Measurements from ENCODE around the gene ATN1. TPM values are rescaled to one million over a fixed set of nuclear protein-coding genes. Genes with fewer than 3 reads are reported as not detected.

Gene ATN1
- total RNA-seq, 5 donors from 2014 or later (not counting 1 experiment from before 2014, with no cell fraction given): 34.7 to 44.3 (median 41.7) TPM

DNA sequence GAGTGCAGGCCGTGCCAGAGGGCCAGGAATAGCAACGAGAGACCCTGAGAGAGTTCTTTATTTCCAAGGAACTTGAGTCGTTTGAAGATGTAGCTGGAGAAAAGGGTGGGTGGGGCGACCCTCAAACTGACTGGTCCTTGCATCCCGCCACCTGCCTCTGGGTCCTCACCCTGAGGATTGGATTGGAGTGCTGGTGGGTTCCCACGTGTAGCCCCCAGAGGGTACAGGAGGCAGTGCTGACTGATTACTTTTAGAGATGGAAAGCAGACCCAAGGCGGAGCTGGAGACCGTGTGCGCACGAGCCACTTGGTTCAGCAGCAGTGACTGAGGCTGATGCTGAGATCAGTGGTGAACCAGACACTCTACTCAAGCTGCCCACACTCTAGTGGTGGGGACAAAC lies 49.9 kb downstream of the ATN1 start:
- H3K4me1 Mint-ChIP-seq: peaks cover 3 to 8% (median 7%) of the 10 kb centered on the region in 3 donors
- peaks cover 41% of the 10 kb centered on the region for H3K36me3 Mint-ChIP-seq
- Histone ChIP-seq H3K27me3 (replicated peaks in 1 of 2; ENCODE audit: control insufficient read depth in 2 of 2, extremely low read depth in 1 of 2, insufficient read depth in 2 of 2, low read length in 1 of 2) (no peaks in the 10 kb centered on the region), H3K27ac (ENCODE audit: low read length) (no peak overlapping the region), H3K9me3 (no peaks in the 10 kb centered on the region), H3K4me3 (ENCODE audit: control insufficient read depth in 1 of 2, extremely low read depth in 1 of 2, low read length in 1 of 2) (no peak overlapping the region), H3K4me1 (ENCODE audit: control insufficient read depth in 1 of 2, extremely low read depth in 1 of 2, insufficient read depth in 2 of 2, low read length in 2 of 2) (no peaks in the 10 kb centered on the region), H3K36me3 (ENCODE audit: control insufficient read depth in 2 of 2, extremely low read depth in 1 of 2, insufficient read depth in 1 of 2, low read length in 1 of 2) (peaks cover 15 to 87% of the 10 kb centered on the region in 2 donors)
- no peak for ATAC-seq (replicated peaks in 1 of 4)
- H3K9me3 Mint-ChIP-seq: no peaks in the 10 kb centered on the region
- POLR2A ChIA-PET: no interaction called here
- 98% methylated on average over 5 of the region's 10 CpGs for WGBS (ENCODE audit: insufficient coverage)
- no peak overlapping the region for H3K4me3 Mint-ChIP-seq
- no peak overlapping the region for H3K27ac Mint-ChIP-seq
- DNase-seq: no peak
- H3K27me3 Mint-ChIP-seq: no peaks in the 10 kb centered on the region
- CTCF ChIA-PET: interaction anchor here (0.6 kb wide), 2 partner anchors 40 to 117 kb away, joined by 4 read pairs; partner anchors contain the start of gene LPCAT3 (in 1 of the 2)

DNA sequence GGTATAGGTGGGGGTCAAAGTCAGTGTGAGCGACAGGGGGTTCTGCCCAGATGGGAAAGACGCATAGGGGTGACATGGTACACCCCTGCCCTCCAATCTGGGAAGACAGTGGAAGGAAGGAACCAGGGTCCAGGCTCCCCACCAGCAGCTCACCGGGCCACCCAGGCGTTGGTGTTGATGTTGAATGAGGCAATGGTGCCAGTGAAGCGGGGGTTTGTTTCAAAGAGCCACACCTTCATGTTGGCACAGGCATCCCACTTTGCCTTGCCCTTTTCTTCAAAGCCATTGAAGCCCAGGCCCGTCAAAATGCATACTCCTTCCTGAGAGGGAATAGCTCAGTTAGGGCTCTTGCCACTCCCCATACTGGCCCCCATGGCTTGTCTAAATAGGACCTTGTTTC lies 50.4 kb downstream of the ATN1 start:
- no peak overlapping the region for H3K4me3 ChIP-seq (ENCODE audit: control insufficient read depth in 1 of 2, extremely low read depth in 1 of 2, low read length in 1 of 2)
- H3K4me1 ChIP-seq (ENCODE audit: control insufficient read depth in 1 of 2, extremely low read depth in 1 of 2, insufficient read depth in 2 of 2, low read length in 2 of 2): no peaks in the 10 kb centered on the region
- no peaks in the 10 kb centered on the region for H3K27me3 ChIP-seq (replicated peaks in 1 of 2; ENCODE audit: control insufficient read depth in 2 of 2, extremely low read depth in 1 of 2, insufficient read depth in 2 of 2, low read length in 1 of 2)
- Mint-ChIP-seq H3K27ac (no peak overlapping the region), H3K4me1 (peaks cover 0 to 4% (median 3%) of the 10 kb centered on the region in 3 donors), H3K27me3 (no peaks in the 10 kb centered on the region), H3K4me3 (no peak overlapping the region), H3K9me3 (no peaks in the 10 kb centered on the region), H3K36me3 (peaks cover 41% of the 10 kb centered on the region)
- H3K36me3 ChIP-seq (ENCODE audit: control insufficient read depth in 2 of 2, extremely low read depth in 1 of 2, insufficient read depth in 1 of 2, low read length in 1 of 2): peaks cover 15 to 91% of the 10 kb centered on the region in 2 donors
- H3K27ac ChIP-seq (ENCODE audit: low read length): no peak overlapping the region
- ChIA-PET CTCF (interaction anchor here (0.6 kb wide), 2 partner anchors 40 to 116 kb away, joined by 4 read pairs; partner anchors contain the start of gene LPCAT3 (in 1 of the 2)), POLR2A (no interaction called here)
- ATAC-seq (replicated peaks in 1 of 4) (no peak), DNase-seq (no peak)
- no peaks in the 10 kb centered on the region for H3K9me3 ChIP-seq
- WGBS (ENCODE audit: insufficient coverage): 87% methylated on average over 3 of the region's 6 CpGs

- Mint-ChIP-seq H3K4me3 (no peak overlapping the region), H3K4me1 (peaks cover 0 to 3% (median 3%) of the 10 kb centered on the region in 3 donors), H3K36me3 (peaks cover 43% of the 10 kb centered on the region), H3K27ac (no peak overlapping the region), H3K27me3 (no peaks in the 10 kb centered on the region), H3K9me3 (no peaks in the 10 kb centered on the region)
- H3K27me3 ChIP-seq (replicated peaks in 1 of 2; ENCODE audit: control insufficient read depth in 2 of 2, extremely low read depth in 1 of 2, insufficient read depth in 2 of 2, low read length in 1 of 2): no peaks in the 10 kb centered on the region
- ATAC-seq (replicated peaks in 1 of 4) (no peak), DNase-seq (no peak)
- H3K4me1 ChIP-seq (ENCODE audit: control insufficient read depth in 1 of 2, extremely low read depth in 1 of 2, insufficient read depth in 2 of 2, low read length in 2 of 2): no peaks in the 10 kb centered on the region
- no peaks in the 10 kb centered on the region for H3K9me3 ChIP-seq
- WGBS (ENCODE audit: insufficient coverage): 86% methylated on average over 1 of the region's 3 CpGs
- CTCF ChIA-PET: interaction anchor here in 1 of 2 donors (0.6 kb wide), 1 partner anchor 116 kb away, joined by 4 read pairs; no protein-coding TSS in a partner anchor
- POLR2A ChIA-PET: no interaction called here
- peaks cover 13 to 93% of the 10 kb centered on the region in 2 donors for H3K36me3 ChIP-seq (ENCODE audit: control insufficient read depth in 2 of 2, extremely low read depth in 1 of 2, insufficient read depth in 1 of 2, low read length in 1 of 2)
- H3K4me3 ChIP-seq (ENCODE audit: control insufficient read depth in 1 of 2, extremely low read depth in 1 of 2, low read length in 1 of 2): no peak overlapping the region
- no peak overlapping the region for H3K27ac ChIP-seq (ENCODE audit: low read length)
Measured at GRCh38 chr12:6978611-6979011, 50.9 kb downstream of the ATN1 start.

GRCh38 chr12:6979021-6979420 lies 51.3 kb downstream of the ATN1 start:
- WGBS (ENCODE audit: insufficient coverage): 89% methylated on average over 4 of the region's 6 CpGs
- ATAC-seq (replicated peaks in 1 of 4): no peak
- Histone ChIP-seq H3K4me1 (ENCODE audit: control insufficient read depth in 1 of 2, extremely low read depth in 1 of 2, insufficient read depth in 2 of 2, low read length in 2 of 2) (no peaks in the 10 kb centered on the region), H3K4me3 (ENCODE audit: control insufficient read depth in 1 of 2, extremely low read depth in 1 of 2, low read length in 1 of 2) (no peak overlapping the region), H3K36me3 (ENCODE audit: control insufficient read depth in 2 of 2, extremely low read depth in 1 of 2, insufficient read depth in 1 of 2, low read length in 1 of 2) (peaks cover 13 to 89% of the 10 kb centered on the region in 2 donors), H3K27ac (ENCODE audit: low read length) (no peak overlapping the region), H3K27me3 (replicated peaks in 1 of 2; ENCODE audit: control insufficient read depth in 2 of 2, extremely low read depth in 1 of 2, insufficient read depth in 2 of 2, low read length in 1 of 2) (no peaks in the 10 kb centered on the region), H3K9me3 (no peaks in the 10 kb centered on the region)
- POLR2A ChIA-PET: no interaction called here
- Mint-ChIP-seq H3K9me3 (no peaks in the 10 kb centered on the region), H3K36me3 (peaks cover 43% of the 10 kb centered on the region), H3K27me3 (no peaks in the 10 kb centered on the region), H3K27ac (peak overlapping the region in 1 of 2 donors; percentile 48), H3K4me1 (no peaks in the 10 kb centered on the region), H3K4me3 (no peak overlapping the region)
- CTCF ChIA-PET: no interaction called here
- DNase-seq: no peak

DNA sequence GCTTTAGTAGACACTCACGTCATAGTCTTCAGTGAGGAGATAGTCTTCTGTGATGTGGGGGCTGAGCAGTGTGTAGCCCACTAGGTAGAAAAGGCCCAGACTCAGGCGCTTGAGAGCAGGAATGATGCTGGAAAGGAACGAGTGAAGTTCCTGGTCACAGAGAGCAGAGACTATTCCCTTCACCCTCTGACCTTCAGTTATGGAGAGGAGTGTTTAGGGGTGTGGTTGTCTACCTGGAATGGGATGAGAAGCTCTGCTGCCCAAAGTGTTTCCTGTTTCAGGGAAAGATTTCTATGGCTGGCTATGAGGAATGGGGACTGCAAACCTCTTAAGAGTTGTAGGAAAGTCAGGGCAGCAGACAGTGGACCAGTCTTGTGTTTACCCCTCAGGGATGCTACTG lies 51.7 kb downstream of the ATN1 start:
- no CpG with 5 or more reads among the region's 3 CpGs for WGBS (ENCODE audit: insufficient coverage)
- Histone ChIP-seq H3K36me3 (ENCODE audit: control insufficient read depth in 2 of 2, extremely low read depth in 1 of 2, insufficient read depth in 1 of 2, low read length in 1 of 2) (peaks cover 13 to 89% of the 10 kb centered on the region in 2 donors), H3K27ac (ENCODE audit: low read length) (no peak overlapping the region), H3K4me1 (ENCODE audit: control insufficient read depth in 1 of 2, extremely low read depth in 1 of 2, insufficient read depth in 2 of 2, low read length in 2 of 2) (no peaks in the 10 kb centered on the region), H3K27me3 (replicated peaks in 1 of 2; ENCODE audit: control insufficient read depth in 2 of 2, extremely low read depth in 1 of 2, insufficient read depth in 2 of 2, low read length in 1 of 2) (no peaks in the 10 kb centered on the region), H3K4me3 (ENCODE audit: control insufficient read depth in 1 of 2, extremely low read depth in 1 of 2, low read length in 1 of 2) (no peak overlapping the region), H3K9me3 (no peaks in the 10 kb centered on the region)
- CTCF ChIA-PET: no interaction called here
- H3K27me3 Mint-ChIP-seq: no peaks in the 10 kb centered on the region
- peak overlapping the region in 1 of 2 donors; percentile 48 for H3K27ac Mint-ChIP-seq
- H3K36me3 Mint-ChIP-seq: peaks cover 42% of the 10 kb centered on the region
- DNase-seq: no peak
- no peaks in the 10 kb centered on the region for H3K4me1 Mint-ChIP-seq
- no peak for ATAC-seq (replicated peaks in 1 of 4)
- POLR2A ChIA-PET: no interaction called here
- no peaks in the 10 kb centered on the region for H3K9me3 Mint-ChIP-seq
- H3K4me3 Mint-ChIP-seq: no peak overlapping the region

DNA sequence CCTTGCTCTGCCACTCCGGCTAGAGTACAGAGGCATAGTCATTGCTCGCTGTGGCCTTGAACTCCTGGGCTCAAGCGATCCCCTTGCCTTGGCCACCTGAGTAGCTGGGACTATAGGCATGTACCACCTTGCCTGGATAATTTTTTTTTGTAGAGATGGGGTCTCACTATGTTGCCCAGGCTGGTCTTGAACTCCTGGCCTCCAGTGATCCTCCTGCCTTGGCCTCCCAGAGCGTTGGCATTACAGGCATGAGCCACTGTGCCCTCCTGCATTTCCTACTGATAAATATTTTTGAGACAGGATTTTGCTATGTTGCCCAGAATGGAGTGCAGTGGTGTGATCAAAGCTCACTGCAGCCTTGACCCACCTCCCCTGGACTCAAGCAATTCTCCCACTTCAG lies 52.3 kb downstream of the ATN1 start:
- Histone ChIP-seq H3K36me3 (ENCODE audit: control insufficient read depth in 2 of 2, extremely low read depth in 1 of 2, insufficient read depth in 1 of 2, low read length in 1 of 2) (peaks cover 13 to 85% of the 10 kb centered on the region in 2 donors), H3K27ac (ENCODE audit: low read length) (no peak overlapping the region), H3K4me1 (ENCODE audit: control insufficient read depth in 1 of 2, extremely low read depth in 1 of 2, insufficient read depth in 2 of 2, low read length in 2 of 2) (no peaks in the 10 kb centered on the region), H3K4me3 (ENCODE audit: control insufficient read depth in 1 of 2, extremely low read depth in 1 of 2, low read length in 1 of 2) (no peak overlapping the region), H3K27me3 (replicated peaks in 1 of 2; ENCODE audit: control insufficient read depth in 2 of 2, extremely low read depth in 1 of 2, insufficient read depth in 2 of 2, low read length in 1 of 2) (no peaks in the 10 kb centered on the region), H3K9me3 (no peaks in the 10 kb centered on the region)
- H3K4me1 Mint-ChIP-seq: no peaks in the 10 kb centered on the region
- DNase-seq: no peak
- H3K4me3 Mint-ChIP-seq: no peak overlapping the region
- no peaks in the 10 kb centered on the region for H3K27me3 Mint-ChIP-seq
- WGBS (ENCODE audit: insufficient coverage): 100% methylated on average over 2 of the region's 4 CpGs
- CTCF ChIA-PET: no interaction called here
- POLR2A ChIA-PET: no interaction called here
- no peaks in the 10 kb centered on the region for H3K9me3 Mint-ChIP-seq
- no peak overlapping the region for H3K27ac Mint-ChIP-seq
- no peak for ATAC-seq (replicated peaks in 1 of 4)
- peaks cover 40% of the 10 kb centered on the region for H3K36me3 Mint-ChIP-seq

- Mint-ChIP-seq H3K27me3 (no peaks in the 10 kb centered on the region), H3K4me1 (no peaks in the 10 kb centered on the region), H3K27ac (no peak overlapping the region), H3K4me3 (no peak overlapping the region), H3K36me3 (peaks cover 39% of the 10 kb centered on the region), H3K9me3 (no peaks in the 10 kb centered on the region)
- H3K4me1 ChIP-seq (ENCODE audit: control insufficient read depth in 1 of 2, extremely low read depth in 1 of 2, insufficient read depth in 2 of 2, low read length in 2 of 2): no peaks in the 10 kb centered on the region
- ATAC-seq (replicated peaks in 1 of 4) (no peak), DNase-seq (no peak)
- H3K27ac ChIP-seq (ENCODE audit: low read length): no peak overlapping the region
- peaks cover 13 to 78% of the 10 kb centered on the region in 2 donors for H3K36me3 ChIP-seq (ENCODE audit: control insufficient read depth in 2 of 2, extremely low read depth in 1 of 2, insufficient read depth in 1 of 2, low read length in 1 of 2)
- ChIA-PET POLR2A (no interaction called here), CTCF (no interaction called here)
- H3K9me3 ChIP-seq: no peaks in the 10 kb centered on the region
- no peak overlapping the region for H3K4me3 ChIP-seq (ENCODE audit: control insufficient read depth in 1 of 2, extremely low read depth in 1 of 2, low read length in 1 of 2)
- H3K27me3 ChIP-seq (replicated peaks in 1 of 2; ENCODE audit: control insufficient read depth in 2 of 2, extremely low read depth in 1 of 2, insufficient read depth in 2 of 2, low read length in 1 of 2): no peaks in the 10 kb centered on the region
Measured at GRCh38 chr12:6980740-6981139, 53.0 kb downstream of the ATN1 start.
